Measurements from ENCODE around the gene IL1A. TPM values are rescaled to one million over a fixed set of nuclear protein-coding genes. Genes with fewer than 3 reads are reported as not detected.
A peak's percentile ranks its signal among the peaks of the same experiment; 100 is the strongest.

Gene IL1A
- total RNA-seq, 2 donors from 2014 or later, result 0.35 to 0.44 TPM

DNA sequence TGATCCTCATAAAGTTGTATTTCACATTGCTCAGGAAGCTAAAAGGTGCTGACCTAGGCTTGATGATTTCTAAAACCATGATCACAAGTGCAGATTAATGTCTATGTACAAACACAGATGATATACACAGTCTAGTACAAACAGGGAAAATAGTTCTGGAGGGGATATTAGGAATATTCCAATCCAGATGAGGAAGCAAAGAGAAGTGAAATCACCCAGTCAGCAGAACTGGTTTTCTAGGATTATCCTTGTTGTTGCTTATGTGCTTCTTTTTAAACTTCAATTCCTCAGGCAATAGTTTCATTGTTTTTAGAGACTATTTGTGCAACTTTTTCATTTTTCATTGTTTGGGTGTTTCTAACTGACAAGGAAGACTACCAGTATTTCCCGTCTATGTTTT, 4.7 kb downstream of the IL1A start:
- H3K4me1 Mint-ChIP-seq, result peaks cover 13% of the 10 kb centered on the region
- H3K27ac Mint-ChIP-seq, result no peak overlapping the region
- DNase-seq (no peak), ATAC-seq (no peak)
- H3K36me3 Mint-ChIP-seq (ENCODE audit: low read depth), result peaks cover 3% of the 10 kb centered on the region
- no peaks in the 10 kb centered on the region for H3K9me3 ChIP-seq (ENCODE audit: control insufficient read depth, low read length, poor library complexity, severe bottlenecking)
- H3K4me3 Mint-ChIP-seq, result no peak overlapping the region
- peaks cover 30% of the 10 kb centered on the region for H3K27me3 Mint-ChIP-seq

DNA sequence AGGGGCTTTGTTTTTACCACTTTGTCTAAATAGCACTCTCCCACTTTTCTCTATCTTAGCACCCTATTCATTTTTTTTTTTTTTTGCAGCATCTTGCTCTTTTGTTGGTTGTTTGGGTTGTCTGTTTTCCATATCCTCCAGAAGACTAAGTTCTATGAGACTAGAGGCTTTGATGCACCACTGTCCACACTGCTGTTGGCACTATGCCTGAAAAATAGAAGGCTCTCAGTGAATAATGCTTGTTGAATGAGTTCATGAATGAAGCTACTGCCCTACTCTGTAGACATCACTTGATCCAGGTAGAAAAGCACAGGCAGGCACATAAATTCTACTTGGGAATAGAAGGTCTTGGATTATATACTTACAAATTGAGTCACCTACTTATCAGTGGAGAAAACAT, 7.3 kb downstream of the IL1A start:
- peaks cover 15% of the 10 kb centered on the region for H3K27me3 Mint-ChIP-seq
- no peaks in the 10 kb centered on the region for H3K9me3 ChIP-seq (ENCODE audit: control insufficient read depth, low read length, poor library complexity, severe bottlenecking)
- no peak for ATAC-seq
- DNase-seq, result no peak
- H3K36me3 Mint-ChIP-seq (ENCODE audit: low read depth), result no peaks in the 10 kb centered on the region
- no peak overlapping the region for H3K4me3 Mint-ChIP-seq
- H3K4me1 Mint-ChIP-seq, result peaks cover 9% of the 10 kb centered on the region
- no peak overlapping the region for H3K27ac Mint-ChIP-seq

- H3K4me3 Mint-ChIP-seq, result no peak overlapping the region
- no peak for ATAC-seq
- DNase-seq, result no peak
- peaks cover 10% of the 10 kb centered on the region for H3K27me3 Mint-ChIP-seq
- no peak overlapping the region for H3K27ac Mint-ChIP-seq
- no peaks in the 10 kb centered on the region for H3K36me3 Mint-ChIP-seq (ENCODE audit: low read depth)
- no peaks in the 10 kb centered on the region for H3K9me3 ChIP-seq (ENCODE audit: control insufficient read depth, low read length, poor library complexity, severe bottlenecking)
- peaks cover 9% of the 10 kb centered on the region for H3K4me1 Mint-ChIP-seq
These were observed 8.2 kb downstream of the IL1A start for GRCh38 chr2:112776113-112776512.

- ATAC-seq, result no peak
- no peak for DNase-seq
- H3K4me3 Mint-ChIP-seq, result no peak overlapping the region
- no peaks in the 10 kb centered on the region for H3K9me3 ChIP-seq (ENCODE audit: control insufficient read depth, low read length, poor library complexity, severe bottlenecking)
- H3K4me1 Mint-ChIP-seq, result peaks cover 9% of the 10 kb centered on the region
- no peak overlapping the region for H3K27ac Mint-ChIP-seq
- peaks cover 10% of the 10 kb centered on the region for H3K27me3 Mint-ChIP-seq
- H3K36me3 Mint-ChIP-seq (ENCODE audit: low read depth), result no peaks in the 10 kb centered on the region
These were observed 9.6 kb downstream of the IL1A start for GRCh38 chr2:112774536-112775285.

DNA sequence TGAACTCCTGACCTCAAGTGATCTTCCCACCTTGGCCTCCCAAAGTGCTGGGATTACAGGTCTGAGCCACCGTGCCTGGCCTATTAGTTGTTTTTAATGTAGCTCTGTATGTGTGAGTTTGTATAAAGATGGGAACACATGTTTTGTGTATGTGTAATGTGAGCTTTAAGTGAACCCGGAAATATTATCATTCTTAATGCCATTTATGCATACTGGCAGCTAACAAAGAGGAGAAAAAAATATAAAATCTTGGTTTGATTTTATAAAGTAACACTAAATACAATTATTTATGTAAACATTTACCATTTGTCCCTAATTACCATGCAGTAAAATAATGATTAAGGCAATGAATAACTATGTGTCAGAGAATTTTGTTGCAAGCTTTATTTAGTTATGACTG, 10.7 kb downstream of the IL1A start:
- ATAC-seq (no peak), DNase-seq (no peak)
- H3K36me3 Mint-ChIP-seq (ENCODE audit: low read depth), result no peaks in the 10 kb centered on the region
- H3K27ac Mint-ChIP-seq, result no peak overlapping the region
- H3K9me3 ChIP-seq (ENCODE audit: control insufficient read depth, low read length, poor library complexity, severe bottlenecking), result no peaks in the 10 kb centered on the region
- no peaks in the 10 kb centered on the region for H3K27me3 Mint-ChIP-seq
- H3K4me3 Mint-ChIP-seq, result no peak overlapping the region
- peaks cover 13% of the 10 kb centered on the region for H3K4me1 Mint-ChIP-seq

DNA sequence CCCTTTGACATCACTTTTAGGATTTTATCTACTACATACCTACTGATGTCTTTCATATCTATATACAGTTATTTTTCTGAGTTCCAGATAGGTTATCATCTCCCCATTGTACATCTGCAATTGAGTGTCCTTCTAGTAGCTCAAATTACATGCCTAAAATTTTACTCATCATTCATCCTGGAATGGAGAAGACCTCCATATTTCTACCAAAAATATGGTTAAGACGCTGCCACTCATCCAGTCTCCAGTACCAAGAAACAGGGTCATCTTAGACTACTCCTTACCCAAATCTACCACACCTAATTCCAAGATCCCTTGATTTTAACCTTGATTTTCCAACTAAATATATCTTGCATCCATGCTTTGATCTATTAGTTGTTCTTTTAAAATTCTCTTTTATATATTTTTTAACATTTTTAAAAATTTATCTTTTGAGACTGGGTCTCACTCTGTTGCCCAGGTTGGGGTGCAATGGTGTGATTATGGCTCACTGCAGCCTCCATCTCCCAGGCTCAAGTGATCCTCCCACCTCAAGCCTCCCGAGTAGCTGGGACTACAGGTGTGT, 11.3 kb downstream of the IL1A start:
- DNase-seq (no peak), ATAC-seq (no peak)
- Mint-ChIP-seq H3K27me3 (no peaks in the 10 kb centered on the region), H3K4me3 (no peak overlapping the region), H3K27ac (no peak overlapping the region), H3K36me3 (ENCODE audit: low read depth) (no peaks in the 10 kb centered on the region), H3K4me1 (peaks cover 14% of the 10 kb centered on the region)
- H3K9me3 ChIP-seq (ENCODE audit: control insufficient read depth, low read length, poor library complexity, severe bottlenecking), result no peaks in the 10 kb centered on the region

GRCh38 chr2:112772322-112772721, 12.0 kb downstream of the IL1A start:
- H3K9me3 ChIP-seq (ENCODE audit: control insufficient read depth, low read length, poor library complexity, severe bottlenecking), result no peaks in the 10 kb centered on the region
- no peak overlapping the region for H3K27ac Mint-ChIP-seq
- no peak for DNase-seq
- H3K27me3 Mint-ChIP-seq, result no peaks in the 10 kb centered on the region
- ATAC-seq, result no peak
- H3K36me3 Mint-ChIP-seq (ENCODE audit: low read depth), result no peaks in the 10 kb centered on the region
- no peak overlapping the region for H3K4me3 Mint-ChIP-seq
- H3K4me1 Mint-ChIP-seq, result peaks cover 20% of the 10 kb centered on the region

DNA sequence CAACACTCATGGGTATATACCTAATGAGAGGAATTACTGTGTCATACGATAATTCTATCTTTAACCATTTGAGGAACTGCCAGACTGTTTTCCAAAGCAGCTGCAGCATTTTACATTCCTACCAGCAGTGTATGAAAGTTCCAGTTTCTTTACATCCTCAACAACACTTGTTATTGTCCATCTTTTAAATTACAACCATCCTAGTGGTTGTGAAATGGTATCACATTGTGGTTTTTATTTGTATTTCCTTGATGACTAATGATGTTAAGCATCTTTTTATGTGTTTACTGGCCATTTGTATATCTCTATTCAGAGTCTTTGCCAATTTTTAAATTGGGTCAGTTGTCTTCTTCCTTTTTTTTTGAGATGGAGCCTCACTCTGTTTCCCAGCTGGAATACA, 15.9 kb downstream of the IL1A start:
- H3K9me3 ChIP-seq (ENCODE audit: control insufficient read depth, low read length, poor library complexity, severe bottlenecking), result no peaks in the 10 kb centered on the region
- no peak for ATAC-seq
- H3K27ac Mint-ChIP-seq, result peak overlapping the region; percentile 76
- peaks cover 24% of the 10 kb centered on the region for H3K4me1 Mint-ChIP-seq
- peak overlapping the region; percentile 75 for H3K4me3 Mint-ChIP-seq
- no peaks in the 10 kb centered on the region for H3K27me3 Mint-ChIP-seq
- DNase-seq, result no peak
- no peaks in the 10 kb centered on the region for H3K36me3 Mint-ChIP-seq (ENCODE audit: low read depth)

GRCh38 chr2:112767693-112768330, 16.5 kb downstream of the IL1A start:
- no peak for ATAC-seq
- no peak for DNase-seq
- Mint-ChIP-seq H3K36me3 (ENCODE audit: low read depth) (no peaks in the 10 kb centered on the region), H3K27ac (peak overlapping the region; percentile 76), H3K4me1 (peaks cover 27% of the 10 kb centered on the region), H3K4me3 (peak overlapping the region; percentile 75), H3K27me3 (no peaks in the 10 kb centered on the region)
- no peaks in the 10 kb centered on the region for H3K9me3 ChIP-seq (ENCODE audit: control insufficient read depth, low read length, poor library complexity, severe bottlenecking)

GRCh38 chr2:112765251-112765650, 19.0 kb downstream of the IL1A start:
- Mint-ChIP-seq H3K4me1 (peaks cover 27% of the 10 kb centered on the region), H3K4me3 (peak overlapping the region; percentile 97), H3K36me3 (ENCODE audit: low read depth) (no peaks in the 10 kb centered on the region), H3K27ac (peak overlapping the region; percentile 87), H3K27me3 (no peaks in the 10 kb centered on the region)
- DNase-seq, result no peak
- H3K9me3 ChIP-seq (ENCODE audit: control insufficient read depth, low read length, poor library complexity, severe bottlenecking), result no peaks in the 10 kb centered on the region
- no peak for ATAC-seq

- ATAC-seq (peak; percentile 99), DNase-seq (peak; percentile 86 to 92 (median 91))
- H3K36me3 Mint-ChIP-seq (ENCODE audit: low read depth), result no peaks in the 10 kb centered on the region
- H3K4me1 Mint-ChIP-seq, result peaks cover 27% of the 10 kb centered on the region
- H3K9me3 ChIP-seq (ENCODE audit: control insufficient read depth, low read length, poor library complexity, severe bottlenecking), result no peaks in the 10 kb centered on the region
- peak within 1 kb of the TSS; percentile 87 for H3K27ac Mint-ChIP-seq
- no peaks in the 10 kb centered on the region for H3K27me3 Mint-ChIP-seq
- peak within 1 kb of the TSS; percentile 97 for H3K4me3 Mint-ChIP-seq
These were observed 19.9 kb downstream of the IL1A start, which contains the start of gene CKAP2L for GRCh38 chr2:112764071-112765044. CKAP2L (minus strand) TSS chr2:112764609; CDS start chr2:112764598, 11 bp downstream.

DNA sequence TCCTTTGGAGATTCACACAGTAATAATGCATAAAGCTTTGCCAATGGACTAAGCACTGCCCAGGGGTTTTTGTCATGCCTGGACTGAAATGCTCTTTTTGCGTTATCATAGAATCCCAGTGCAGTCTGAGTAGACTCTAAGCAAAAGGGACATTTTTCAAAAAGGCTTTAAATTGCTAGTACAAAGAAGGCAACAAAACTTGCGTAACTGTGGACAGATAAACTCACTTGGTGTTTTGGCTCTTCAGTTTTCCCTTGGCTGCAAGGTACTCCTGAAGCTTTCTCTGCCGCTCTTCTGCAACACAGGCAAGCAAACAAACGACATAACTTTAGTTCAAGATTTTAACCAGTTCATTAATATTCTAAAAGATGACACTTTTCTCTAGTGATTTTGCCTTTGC, 22.0 kb downstream of the IL1A start:
- no peaks in the 10 kb centered on the region for H3K9me3 ChIP-seq (ENCODE audit: control insufficient read depth, low read length, poor library complexity, severe bottlenecking)
- Mint-ChIP-seq H3K27ac (no peak overlapping the region), H3K4me1 (peaks cover 15% of the 10 kb centered on the region), H3K4me3 (no peak overlapping the region), H3K36me3 (ENCODE audit: low read depth) (no peaks in the 10 kb centered on the region), H3K27me3 (no peaks in the 10 kb centered on the region)
- ATAC-seq (no peak), DNase-seq (no peak)

GRCh38 chr2:112760149-112760548, 24.1 kb downstream of the IL1A start:
- Mint-ChIP-seq H3K36me3 (ENCODE audit: low read depth) (no peaks in the 10 kb centered on the region), H3K27ac (no peak overlapping the region), H3K27me3 (no peaks in the 10 kb centered on the region), H3K4me1 (peaks cover 18% of the 10 kb centered on the region), H3K4me3 (no peak overlapping the region)
- H3K9me3 ChIP-seq (ENCODE audit: control insufficient read depth, low read length, poor library complexity, severe bottlenecking), result no peaks in the 10 kb centered on the region
- ATAC-seq, result no peak
- no peak for DNase-seq
